ENCODE measurements around the gene PBXIP1.

PBXIP1 gene

GRCh38 chr1:154956544-154956941 lies 644 bp upstream of the PBXIP1 start:
- DNase-seq (ENCODE audit: low spot score), result no peak

GRCh38 chr1:154955039-154955717 lies 721 bp downstream of the PBXIP1 start:
- no peak for DNase-seq (ENCODE audit: low spot score)

- DNase-seq (ENCODE audit: low spot score), result no peak
Measured at GRCh38 chr1:154954541-154954940, 1.4 kb downstream of the PBXIP1 start.

- no peak for DNase-seq (ENCODE audit: low spot score)
Measured at GRCh38 chr1:154953611-154954038, 2.3 kb downstream of the PBXIP1 start.

- no peak for DNase-seq (ENCODE audit: low spot score)
Measured at GRCh38 chr1:154952664-154953063, 3.2 kb downstream of the PBXIP1 start.

GRCh38 chr1:154951901-154952657 lies 3.8 kb downstream of the PBXIP1 start:
- no peak for DNase-seq (ENCODE audit: low spot score)

GRCh38 chr1:154948079-154948478 lies 7.8 kb downstream of the PBXIP1 start:
- no peak for DNase-seq (ENCODE audit: low spot score)

GRCh38 chr1:154945962-154946850 lies 9.7 kb downstream of the PBXIP1 start:
- DNase-seq (ENCODE audit: low spot score), result peak; percentile 45

- no peak for DNase-seq (ENCODE audit: low spot score)
Measured at GRCh38 chr1:154945160-154945961, 10.5 kb downstream of the PBXIP1 start.

- no peak for DNase-seq (ENCODE audit: low spot score)
Measured at GRCh38 chr1:154944401-154945159, 11.3 kb downstream of the PBXIP1 start.

GRCh38 chr1:154943649-154944400 lies 12.1 kb downstream of the PBXIP1 start:
- DNase-seq (ENCODE audit: low spot score), result no peak

- DNase-seq (ENCODE audit: low spot score), result no peak
Measured at GRCh38 chr1:154941333-154942013, 14.4 kb downstream of the PBXIP1 start.

- DNase-seq (ENCODE audit: low spot score), result no peak
Measured at GRCh38 chr1:154940651-154941194, 15.2 kb downstream of the PBXIP1 start.

- no peak for DNase-seq (ENCODE audit: low spot score)
Measured at GRCh38 chr1:154940213-154940560, 15.7 kb downstream of the PBXIP1 start.

GRCh38 chr1:154938604-154939399 lies 17.1 kb downstream of the PBXIP1 start:
- no peak for DNase-seq (ENCODE audit: low spot score)

- DNase-seq (ENCODE audit: low spot score), result no peak
Measured at GRCh38 chr1:154937988-154938386, 17.9 kb downstream of the PBXIP1 start.

- DNase-seq (ENCODE audit: low spot score), result peak; percentile 95
Measured at GRCh38 chr1:154937085-154937987, 18.6 kb downstream of the PBXIP1 start.
